HG02759 (cell line): ENCODE results near the gene SMYD3.
A peak's percentile ranks its signal among the peaks of the same experiment; 100 is the strongest.

Source experiments
- ATAC-seq: cut with Tn5 transposase; IDR thresholded peaks from one replicate; pipeline ENCODE4 v1.9.1; 2021; ENCODE audit warnings: mild to moderate bottlenecking, moderate library complexity; ENCODE audit not compliant: unreplicated experiment

SMYD3 gene

GRCh38 chr1:246283771-246284410 lies 223.2 kb downstream of the SMYD3 start:
- no peak for ATAC-seq

- no peak for ATAC-seq
Observed at GRCh38 chr1:246281639-246282038, 225.4 kb downstream of the SMYD3 start.

GRCh38 chr1:246281195-246281594 lies 225.9 kb downstream of the SMYD3 start:
- no peak for ATAC-seq

- ATAC-seq: no peak
Observed at GRCh38 chr1:246280551-246280950, 226.5 kb downstream of the SMYD3 start.

- ATAC-seq: no peak
Observed at GRCh38 chr1:246279402-246279801, 227.7 kb downstream of the SMYD3 start.

GRCh38 chr1:246278371-246278770 lies 228.7 kb downstream of the SMYD3 start:
- ATAC-seq: no peak

GRCh38 chr1:246275036-246275435 lies 232.0 kb downstream of the SMYD3 start:
- no peak for ATAC-seq

- ATAC-seq: no peak
Observed at GRCh38 chr1:246274186-246274585, 232.9 kb downstream of the SMYD3 start.

GRCh38 chr1:246271516-246271915 lies 235.6 kb downstream of the SMYD3 start:
- ATAC-seq: no peak

GRCh38 chr1:246270236-246270635 lies 236.8 kb downstream of the SMYD3 start:
- peak; percentile 87 for ATAC-seq

GRCh38 chr1:246269466-246269865 lies 237.6 kb downstream of the SMYD3 start:
- ATAC-seq: no peak

GRCh38 chr1:246267896-246268295 lies 239.2 kb downstream of the SMYD3 start:
- no peak for ATAC-seq

- ATAC-seq: no peak
Observed at GRCh38 chr1:246267426-246267825, 239.7 kb downstream of the SMYD3 start.

GRCh38 chr1:246265481-246265880 lies 241.6 kb downstream of the SMYD3 start:
- no peak for ATAC-seq

- ATAC-seq: no peak
Observed at GRCh38 chr1:246262281-246262680, 244.8 kb downstream of the SMYD3 start.

- no peak for ATAC-seq
Observed at GRCh38 chr1:246261639-246262038, 245.4 kb downstream of the SMYD3 start.

GRCh38 chr1:246258250-246258649 lies 248.8 kb downstream of the SMYD3 start:
- ATAC-seq: no peak

GRCh38 chr1:246255773-246256172 lies 251.3 kb downstream of the SMYD3 start:
- no peak for ATAC-seq

- peak; percentile 56 for ATAC-seq
Observed at GRCh38 chr1:246254854-246255253, 252.2 kb downstream of the SMYD3 start.

GRCh38 chr1:246246430-246246829 lies 260.6 kb downstream of the SMYD3 start:
- ATAC-seq: no peak

- no peak for ATAC-seq
Observed at GRCh38 chr1:246245541-246245940, 261.5 kb downstream of the SMYD3 start.

GRCh38 chr1:246232126-246232525 lies 275.0 kb downstream of the SMYD3 start:
- ATAC-seq: no peak

- no peak for ATAC-seq
Observed at GRCh38 chr1:246226041-246226440, 281.0 kb downstream of the SMYD3 start.
